HCT116 (cell line): Measurements from ENCODE around the gene DIS3L2. TPM values are rescaled to one million over a fixed set of nuclear protein-coding genes. Genes with fewer than 3 reads are reported as not detected.

Experiments used
- ATAC-seq: fragments of 200-7000 bp; cut with Tn5 transposase; 2 replicates; pipeline ENCODE4 v1.9.1; 2020; ENCODE audit warnings: mild to moderate bottlenecking, moderate library complexity
- BruUV-seq: library from RNA; stranded (reverse); fragments of 400-500 nt; replicated peaks from 2 replicates; lab custom pipeline; 2021; lab: Mats Ljungman, UMichigan
- CTCF ChIA-PET: fragments of 300-600 bp; sonication (Branson Sonifier 250); formaldehyde crosslinking; loops from one replicate; lab custom pipeline; 2021; ENCODE audit warnings: antibody characterized with exemption; lab: Charles Lee
- POLR2A ChIA-PET: fragments of 300-600, 350-600 bp; sonication (Branson Sonifier 250); formaldehyde crosslinking; loops from one replicate; lab custom pipeline; 2021; ENCODE audit warnings: antibody characterized with exemption; lab: Charles Lee
- RAD21 ChIA-PET, 2 experiments: fragments of 300-600 bp; sonication (Branson Sonifier 250); formaldehyde crosslinking; loops; one replicate each; lab custom pipeline; 2023; ENCODE audit warnings: low total read pairs in 2 of 2; ENCODE audit not compliant: uncharacterized antibody in 2 of 2, unreplicated experiment in 2 of 2, low non-redundant PET in 1 of 2; lab: Charles Lee
- DNase-seq: peaks from one replicate; pipeline ENCODE4 v3.0.0-alpha.2; 2010; ENCODE audit warnings: low read depth, low spot score
- H2AFZ ChIP-seq: fragments of 200-600 bp; shearing (Covaris generic), sonication (generic); 2 replicates; pipeline ENCODE4 v1.6.1; 2017; ENCODE audit warnings: low read depth, mixed run types, mixed read lengths, antibody characterized with exemption, low read length; ENCODE audit not compliant: poor library complexity, severe bottlenecking
- H3K27ac ChIP-seq: 2 replicates; pipeline ENCODE4 v1.5.1; 2012; ENCODE audit warnings: low read depth, low read length
- H3K27me3 ChIP-seq: fragments of 200-600 bp; sonication (generic); 2 replicates; pipeline ENCODE4 v1.6.1; 2016; ENCODE audit warnings: mixed run types, low read length, mixed read lengths; ENCODE audit not compliant: insufficient read depth
- H3K36me3 ChIP-seq, 2 experiments: fragments of 200-500 bp in 1 of 2; fragments of 200-600 bp in 1 of 2; sonication (Bioruptor generic) in 1 of 2; sonication (generic) in 1 of 2; 2 replicates each; pipeline versions ENCODE4 v1.5.1 to v1.6.1; 2014 to 2016; ENCODE audit warnings: low read length in 2 of 2, inconsistent platforms in 1 of 2, mixed read lengths in 1 of 2, mixed run types in 1 of 2; ENCODE audit not compliant: insufficient read depth in 2 of 2, control insufficient read depth in 1 of 2
- H3K4me1 ChIP-seq, 2 experiments: fragments of 200-600 bp in 1 of 2; sonication (generic) in 1 of 2; 2 replicates each; pipeline versions ENCODE4 v1.5.1 to v1.6.1; 2012 to 2017; ENCODE audit warnings: low read length in 2 of 2, inconsistent platforms in 1 of 2, mild to moderate bottlenecking in 1 of 2, mixed read lengths in 1 of 2, mixed run types in 1 of 2, moderate library complexity in 1 of 2; ENCODE audit not compliant: insufficient read depth in 2 of 2, control insufficient read depth in 1 of 2
- H3K4me2 ChIP-seq: fragments of 200-600 bp; sonication (generic); 2 replicates; pipeline ENCODE4 v1.6.1; 2017; ENCODE audit warnings: mixed run types, low read length, mixed read lengths
- H3K4me3 ChIP-seq, 2 experiments: fragments of 200-600 bp in 1 of 2; sonication (generic) in 1 of 2; replicated peaks in 1 of 2; 2 replicates each; pipeline ENCODE4 v1.5.1; 2011 to 2016; ENCODE audit warnings: low read length in 2 of 2, control low read depth in 1 of 2, low read depth in 1 of 2, mild to moderate bottlenecking in 1 of 2, mixed read lengths in 1 of 2, mixed run types in 1 of 2
- H3K79me2 ChIP-seq: fragments of 200-600 bp; sonication (generic); 2 replicates; pipeline ENCODE4 v1.6.1; 2017; ENCODE audit warnings: mild to moderate bottlenecking, mixed run types, low read length, moderate library complexity, mixed read lengths; ENCODE audit not compliant: insufficient read depth
- H3K9ac ChIP-seq: fragments of 200-600 bp; sonication (generic); 2 replicates; pipeline ENCODE4 v1.6.1; 2016; ENCODE audit warnings: low read length, mixed read lengths
- H3K9me2 ChIP-seq: fragments of 200-600 bp; sonication (generic), shearing (Covaris generic); 2 replicates; pipeline ENCODE4 v1.6.1; 2017; ENCODE audit warnings: mixed run types, mild to moderate bottlenecking, moderate library complexity; ENCODE audit not compliant: insufficient read depth
- H3K9me3 ChIP-seq, 2 experiments: fragments of 200-500 bp in 1 of 2; fragments of 200-600 bp in 1 of 2; sonication (Bioruptor generic) in 1 of 2; sonication (generic) in 1 of 2; 2 replicates each; pipeline ENCODE4 v1.6.1; 2014 to 2017; ENCODE audit warnings: low read length in 2 of 2, mixed read lengths in 2 of 2, inconsistent platforms in 1 of 2, low read depth in 1 of 2, mild to moderate bottlenecking in 1 of 2, mixed run types in 1 of 2, moderate library complexity in 1 of 2; ENCODE audit not compliant: control insufficient read depth in 1 of 2, insufficient read depth in 1 of 2
- H4K20me1 ChIP-seq: fragments of 200-600 bp; sonication (generic), shearing (Covaris generic); 2 replicates; pipeline ENCODE4 v1.6.1; 2017; ENCODE audit warnings: mixed run types, mild to moderate bottlenecking, moderate library complexity; ENCODE audit not compliant: insufficient read depth
- CTCF ChIP-seq, 3 experiments: fragments of 200-600 bp in 1 of 3; sonication (generic) in 1 of 3; IDR thresholded peaks in 2 of 3; conservative IDR thresholded peaks in 1 of 3; 2 replicates each; pipeline ENCODE4 v1.5.1; 2012 to 2017; ENCODE audit warnings: low read depth in 2 of 3, low read length in 2 of 3, antibody characterized with exemption in 1 of 3, borderline replicate concordance in 1 of 3, control low read depth in 1 of 3, mild to moderate bottlenecking in 1 of 3, mixed read lengths in 1 of 3, mixed run types in 1 of 3, moderate library complexity in 1 of 3; ENCODE audit not compliant: insufficient read depth in 1 of 3
- YY1 ChIP-seq: IDR thresholded peaks from 2 replicates; pipeline ENCODE4 v1.6.1; 2011; ENCODE audit warnings: low read length, low read depth, moderate library complexity, mild to moderate bottlenecking; ENCODE audit not compliant: insufficient replicate concordance; ENCODE audit errors: extremely low read depth
- intact Hi-C: fragments of 100-400 bp; cut with micrococcal nuclease; formaldehyde crosslinking; loops from 2 replicates; pipeline ENCODE4 v1.10.0; 2022
- total RNA-seq: library from RNA; stranded (reverse); gene quantifications from one replicate; pipeline ENCODE4 v1.2.1, GENCODE V29; 2021; ENCODE audit not compliant: unreplicated experiment

The DIS3L2 gene
- total RNA-seq, 1 experiment from 2014 or later: 42.5 TPM

- POLR2A ChIA-PET: no interaction called here
- ATAC-seq: 0 out of 2 replicates have a peak, but pooled peaks have one; percentile 26
Measured at GRCh38 chr2:232321156-232321816, 359.8 kb downstream of the DIS3L2 start.

More at GRCh38 chr2:232321156-232321816, 359.8 kb downstream of the DIS3L2 start:
- Histone ChIP-seq H3K4me1 (no peaks in the 10 kb centered on the region), H2AFZ (no peak overlapping the region), H4K20me1 (no peaks in the 10 kb centered on the region), H3K27me3 (no peaks in the 10 kb centered on the region), H3K9me2 (no peaks in the 10 kb centered on the region), H3K4me2 (no peak overlapping the region), H3K4me3 (no peak overlapping the region), H3K27ac (no peak overlapping the region), H3K9me3 (no peaks in the 10 kb centered on the region), H3K36me3 (no peaks in the 10 kb centered on the region), H3K9ac (no peak overlapping the region), H3K79me2 (no peaks in the 10 kb centered on the region)
- BruUV-seq: no TSS peak
- DNase-seq: no peak
- intact Hi-C loops: no loop called here
- CTCF ChIA-PET: no interaction called here
- TF ChIP-seq YY1 (no peak), CTCF (IDR thresholded peaks at IDR 0.05 in 2 of 3, conservative IDR thresholded peaks at IDR 0.05 in 1 of 3; ENCODE audit: borderline replicate concordance in 1 of 3, insufficient read depth in 1 of 3, low read depth in 2 of 3, low read length in 2 of 3) (peak in 2 of 3 experiments; percentile 6 to 21; a peak in 1 of 6 replicates)
- RAD21 ChIA-PET: no interaction called here
